ENCODE measurements around the gene B4GALT1.

B4GALT1 gene

DNA sequence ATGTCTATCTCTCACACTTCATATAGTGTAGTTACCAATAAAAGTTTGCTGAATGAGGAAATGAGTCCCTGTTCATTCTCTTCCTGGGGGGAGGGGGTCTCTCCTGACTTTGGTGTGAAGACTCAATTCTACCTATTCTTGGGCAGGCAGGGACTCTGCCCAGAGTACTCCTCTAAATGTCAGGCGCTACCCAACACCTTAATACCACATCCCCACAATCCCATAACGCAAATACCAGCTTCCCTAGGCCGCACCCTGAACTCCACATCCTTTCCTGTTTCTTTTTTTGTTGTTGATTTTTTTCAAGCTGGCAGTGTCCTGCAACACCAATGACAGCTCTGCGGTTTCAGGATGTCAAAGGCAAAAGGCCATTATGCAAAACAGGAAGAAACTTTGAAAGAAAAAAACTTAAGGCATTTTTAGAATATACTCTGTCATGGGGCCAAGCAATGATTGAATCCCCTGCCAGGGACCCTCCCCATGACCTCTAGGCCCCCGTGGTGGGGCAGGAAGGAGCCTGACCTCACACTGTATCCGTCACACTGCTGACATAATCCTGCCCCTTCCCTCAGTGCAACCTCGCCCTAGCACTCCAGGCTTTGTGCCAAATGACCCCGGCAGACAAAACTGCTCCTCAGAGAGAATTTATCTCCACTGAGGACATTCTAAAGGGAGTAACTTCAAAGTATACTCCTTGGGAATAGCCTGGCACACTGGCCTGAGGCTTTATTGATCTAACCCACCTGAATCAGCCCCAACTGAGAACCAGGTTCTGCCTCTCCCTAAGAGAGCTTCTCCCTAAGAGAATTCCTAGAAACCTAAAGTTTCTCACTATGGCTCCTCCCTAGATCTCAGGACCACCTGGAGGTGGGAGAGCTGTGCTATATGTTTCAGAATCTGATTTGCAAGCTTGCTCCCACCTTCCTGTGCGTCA lies 8.0 kb downstream of the B4GALT1 start:
- Histone ChIP-seq H3K27ac (ENCODE audit: low read depth, low read length) (no peak overlapping the region), H3K4me1 (ENCODE audit: insufficient read depth, low read length) (peaks cover 52% of the 10 kb centered on the region), H3K36me3 (ENCODE audit: insufficient read depth, low read length) (no peaks in the 10 kb centered on the region), H3K4me3 (ENCODE audit: low read length) (no peak overlapping the region), H3K9me3 (ENCODE audit: insufficient read depth, low read depth, low read length) (no peaks in the 10 kb centered on the region), H3K27me3 (ENCODE audit: insufficient read depth, low read length) (no peaks in the 10 kb centered on the region), H3K9ac (ENCODE audit: low read depth, low read length) (no peak overlapping the region)
- 65% methylated on average over 9 of the region's 9 CpGs for WGBS

GRCh38 chr9:33157960-33158842 lies 8.9 kb downstream of the B4GALT1 start:
- no peak overlapping the region for H3K4me3 ChIP-seq (ENCODE audit: low read length)
- no peak overlapping the region for H3K9ac ChIP-seq (ENCODE audit: low read depth, low read length)
- no peaks in the 10 kb centered on the region for H3K9me3 ChIP-seq (ENCODE audit: insufficient read depth, low read depth, low read length)
- 67% methylated on average over 5 of the region's 6 CpGs for WGBS
- peaks cover 52% of the 10 kb centered on the region for H3K4me1 ChIP-seq (ENCODE audit: insufficient read depth, low read length)
- H3K36me3 ChIP-seq (ENCODE audit: insufficient read depth, low read length) = no peaks in the 10 kb centered on the region
- H3K27ac ChIP-seq (ENCODE audit: low read depth, low read length) = no peak overlapping the region
- H3K27me3 ChIP-seq (ENCODE audit: insufficient read depth, low read length) = no peaks in the 10 kb centered on the region

GRCh38 chr9:33155393-33155792 lies 11.7 kb downstream of the B4GALT1 start:
- Histone ChIP-seq H3K27ac (ENCODE audit: low read depth, low read length) (no peak overlapping the region), H3K27me3 (ENCODE audit: insufficient read depth, low read length) (no peaks in the 10 kb centered on the region), H3K4me1 (ENCODE audit: insufficient read depth, low read length) (peaks cover 31% of the 10 kb centered on the region), H3K4me3 (ENCODE audit: low read length) (no peak overlapping the region), H3K9me3 (ENCODE audit: insufficient read depth, low read depth, low read length) (no peaks in the 10 kb centered on the region), H3K36me3 (ENCODE audit: insufficient read depth, low read length) (no peaks in the 10 kb centered on the region), H3K9ac (ENCODE audit: low read depth, low read length) (no peak overlapping the region)
- WGBS = 90% methylated on average over 4 of the region's 4 CpGs

DNA sequence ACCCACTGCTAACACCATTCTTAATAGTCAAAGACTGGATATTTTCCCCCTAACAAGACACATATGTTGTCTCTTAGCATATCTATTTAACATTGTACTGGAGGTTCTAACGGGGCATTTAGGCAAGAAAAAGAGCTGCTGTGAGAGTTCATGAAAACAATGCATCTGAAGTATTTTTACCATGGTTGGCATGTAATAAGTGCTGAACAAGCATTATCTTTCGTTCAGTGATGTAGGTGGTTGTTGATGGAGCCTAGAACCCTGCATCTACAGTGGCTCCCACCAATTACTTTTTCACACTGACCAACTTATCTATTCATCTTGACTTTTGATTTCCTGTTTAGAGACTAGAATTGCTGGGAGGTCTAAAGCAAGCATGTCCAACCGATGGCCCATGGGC lies 12.8 kb downstream of the B4GALT1 start:
- no peak overlapping the region for H3K9ac ChIP-seq (ENCODE audit: low read depth, low read length)
- no peaks in the 10 kb centered on the region for H3K27me3 ChIP-seq (ENCODE audit: insufficient read depth, low read length)
- H3K9me3 ChIP-seq (ENCODE audit: insufficient read depth, low read depth, low read length) = no peaks in the 10 kb centered on the region
- H3K4me3 ChIP-seq (ENCODE audit: low read length) = no peak overlapping the region
- no peak overlapping the region for H3K27ac ChIP-seq (ENCODE audit: low read depth, low read length)
- WGBS = 62% methylated on average over 3 of the region's 3 CpGs
- H3K36me3 ChIP-seq (ENCODE audit: insufficient read depth, low read length) = no peaks in the 10 kb centered on the region
- H3K4me1 ChIP-seq (ENCODE audit: insufficient read depth, low read length) = peaks cover 21% of the 10 kb centered on the region

- WGBS = 97% methylated on average over 2 of the region's 5 CpGs
- no peak overlapping the region for H3K4me3 ChIP-seq (ENCODE audit: low read length)
Observed at GRCh38 chr9:33153666-33154065, 13.5 kb downstream of the B4GALT1 start.

GRCh38 chr9:33153001-33153400 lies 14.1 kb downstream of the B4GALT1 start:
- peaks cover 8% of the 10 kb centered on the region for H3K4me1 ChIP-seq (ENCODE audit: insufficient read depth, low read length)
- no peak overlapping the region for H3K4me3 ChIP-seq (ENCODE audit: low read length)
- H3K27ac ChIP-seq (ENCODE audit: low read depth, low read length) = no peak overlapping the region
- H3K9ac ChIP-seq (ENCODE audit: low read depth, low read length) = no peak overlapping the region
- no peaks in the 10 kb centered on the region for H3K36me3 ChIP-seq (ENCODE audit: insufficient read depth, low read length)
- H3K27me3 ChIP-seq (ENCODE audit: insufficient read depth, low read length) = no peaks in the 10 kb centered on the region
- H3K9me3 ChIP-seq (ENCODE audit: insufficient read depth, low read depth, low read length) = no peaks in the 10 kb centered on the region
- WGBS = 86% methylated on average over 1 of the region's 2 CpGs

More at GRCh38 chr9:33153666-33154065, 13.5 kb downstream of the B4GALT1 start:
- peaks cover 14% of the 10 kb centered on the region for H3K4me1 ChIP-seq (ENCODE audit: insufficient read depth, low read length)
- H3K9ac ChIP-seq (ENCODE audit: low read depth, low read length) = no peak overlapping the region
- no peaks in the 10 kb centered on the region for H3K36me3 ChIP-seq (ENCODE audit: insufficient read depth, low read length)
- no peaks in the 10 kb centered on the region for H3K9me3 ChIP-seq (ENCODE audit: insufficient read depth, low read depth, low read length)
- no peak overlapping the region for H3K27ac ChIP-seq (ENCODE audit: low read depth, low read length)
- no peaks in the 10 kb centered on the region for H3K27me3 ChIP-seq (ENCODE audit: insufficient read depth, low read length)

- no peak overlapping the region for H3K9ac ChIP-seq (ENCODE audit: low read depth, low read length)
- WGBS = 94% methylated on average over 1 of the region's 2 CpGs
- no peaks in the 10 kb centered on the region for H3K9me3 ChIP-seq (ENCODE audit: insufficient read depth, low read depth, low read length)
- H3K27me3 ChIP-seq (ENCODE audit: insufficient read depth, low read length) = no peaks in the 10 kb centered on the region
- no peak overlapping the region for H3K4me3 ChIP-seq (ENCODE audit: low read length)
- no peaks in the 10 kb centered on the region for H3K4me1 ChIP-seq (ENCODE audit: insufficient read depth, low read length)
- no peak overlapping the region for H3K27ac ChIP-seq (ENCODE audit: low read depth, low read length)
- no peaks in the 10 kb centered on the region for H3K36me3 ChIP-seq (ENCODE audit: insufficient read depth, low read length)
Observed at GRCh38 chr9:33151601-33152000, 15.5 kb downstream of the B4GALT1 start.

DNA sequence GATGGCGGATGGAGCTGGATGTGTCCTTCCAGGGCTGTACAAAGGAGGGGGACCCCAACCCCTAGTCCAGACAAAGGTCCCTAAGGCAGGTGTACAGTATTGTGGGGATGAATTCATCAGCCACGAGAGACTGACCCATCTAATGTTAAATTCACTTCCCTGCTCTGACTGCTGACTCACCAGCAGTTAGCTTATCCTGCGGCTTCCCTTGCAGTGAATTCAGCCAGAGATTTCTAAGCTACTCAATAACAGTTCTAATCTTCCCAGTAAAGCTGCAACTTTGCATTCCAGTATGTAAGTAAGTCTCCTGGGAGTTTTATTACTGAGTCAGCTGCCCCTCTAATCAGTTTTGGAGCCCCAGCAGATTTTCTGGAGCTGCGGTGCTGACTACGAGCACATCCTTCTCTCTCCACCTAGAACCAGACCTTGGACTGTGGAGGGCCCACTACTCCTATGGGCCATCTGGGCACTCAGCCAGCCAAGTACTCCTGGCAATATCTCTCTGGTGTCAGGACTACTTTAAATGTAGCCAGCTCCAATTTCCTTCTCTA lies 16.1 kb downstream of the B4GALT1 start:
- no peaks in the 10 kb centered on the region for H3K27me3 ChIP-seq (ENCODE audit: insufficient read depth, low read length)
- 76% methylated on average over 5 of the region's 5 CpGs for WGBS

DNA sequence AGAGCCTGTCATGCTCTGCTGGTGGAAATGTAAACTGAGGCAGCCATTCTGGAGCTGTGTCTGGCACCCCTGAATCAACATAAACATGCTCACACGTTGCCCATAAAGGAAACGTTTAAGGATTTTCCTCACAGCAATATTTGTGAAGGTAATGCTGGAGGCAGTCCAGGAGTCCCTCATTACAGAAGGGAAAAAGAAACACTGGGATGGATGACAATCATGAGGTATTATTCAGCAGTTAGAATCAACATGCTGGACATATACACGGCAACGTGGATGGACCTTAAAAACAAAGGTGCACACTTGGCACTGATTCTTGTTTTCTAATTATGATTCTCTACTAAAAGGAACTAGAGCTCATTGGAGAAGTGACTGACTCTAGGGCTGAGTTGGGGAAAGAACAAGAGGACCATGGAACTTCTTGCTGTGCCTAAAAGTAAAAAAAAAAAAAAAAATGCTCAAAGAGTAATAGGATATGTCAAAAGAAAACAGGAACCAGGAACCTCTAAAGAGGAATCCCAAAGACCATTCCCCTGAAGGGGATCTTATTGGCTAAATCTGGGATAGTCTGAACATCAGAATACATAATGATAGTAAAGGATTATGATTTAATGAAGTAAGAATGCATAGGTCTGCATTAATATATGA lies 18.6 kb downstream of the B4GALT1 start:
- no peaks in the 10 kb centered on the region for H3K36me3 ChIP-seq (ENCODE audit: insufficient read depth, low read length)
- no peak overlapping the region for H3K9ac ChIP-seq (ENCODE audit: low read depth, low read length)
- 97% methylated on average over 4 of the region's 4 CpGs for WGBS
- no peak overlapping the region for H3K27ac ChIP-seq (ENCODE audit: low read depth, low read length)
- H3K4me1 ChIP-seq (ENCODE audit: insufficient read depth, low read length) = no peaks in the 10 kb centered on the region
- no peaks in the 10 kb centered on the region for H3K27me3 ChIP-seq (ENCODE audit: insufficient read depth, low read length)
- no peaks in the 10 kb centered on the region for H3K9me3 ChIP-seq (ENCODE audit: insufficient read depth, low read depth, low read length)
- H3K4me3 ChIP-seq (ENCODE audit: low read length) = no peak overlapping the region

More for the DNA sequence above, 16.1 kb downstream of the B4GALT1 start:
- Histone ChIP-seq H3K9me3 (ENCODE audit: insufficient read depth, low read depth, low read length) (no peaks in the 10 kb centered on the region), H3K4me1 (ENCODE audit: insufficient read depth, low read length) (no peaks in the 10 kb centered on the region), H3K4me3 (ENCODE audit: low read length) (no peak overlapping the region), H3K27ac (ENCODE audit: low read depth, low read length) (no peak overlapping the region), H3K9ac (ENCODE audit: low read depth, low read length) (no peak overlapping the region), H3K36me3 (ENCODE audit: insufficient read depth, low read length) (no peaks in the 10 kb centered on the region)

DNA sequence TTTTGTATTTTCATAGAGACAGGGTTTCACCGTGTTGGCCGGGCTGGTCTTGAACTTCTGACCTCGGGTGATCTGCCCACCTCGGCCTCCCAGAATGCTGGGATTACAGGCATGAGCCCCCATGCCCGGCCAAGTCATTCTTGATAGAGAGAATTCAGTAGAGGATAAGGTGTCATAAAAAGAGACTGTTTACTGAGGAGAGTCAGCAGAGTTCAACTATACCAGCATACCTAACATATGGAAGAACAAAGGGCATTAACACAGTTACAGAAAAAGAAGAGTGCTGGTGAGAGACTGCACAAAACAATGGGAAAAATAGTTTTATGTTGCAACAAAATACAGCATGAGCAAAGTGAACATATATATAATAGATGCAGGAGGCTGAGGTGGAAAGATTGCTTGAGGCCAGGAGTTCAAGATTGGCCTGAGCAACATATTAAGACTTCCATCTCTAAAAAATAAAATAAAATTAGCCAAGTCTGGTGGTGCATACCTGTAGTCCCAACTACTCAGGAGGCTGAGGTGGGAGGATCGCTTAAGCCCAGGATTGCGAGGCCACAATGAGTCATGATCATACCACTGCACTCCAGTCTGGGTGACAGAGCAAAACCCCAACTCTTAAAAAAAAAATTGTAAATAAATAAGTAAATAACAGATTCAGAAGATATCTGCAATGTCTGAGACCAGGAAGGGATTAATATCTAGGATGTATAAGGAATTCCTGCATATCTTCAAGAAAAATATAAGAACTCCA lies 19.5 kb downstream of the B4GALT1 start:
- 93% methylated on average over 7 of the region's 7 CpGs for WGBS
- no peak overlapping the region for H3K9ac ChIP-seq (ENCODE audit: low read depth, low read length)

More for the DNA sequence above, 19.5 kb downstream of the B4GALT1 start:
- H3K4me1 ChIP-seq (ENCODE audit: insufficient read depth, low read length) = no peaks in the 10 kb centered on the region
- H3K4me3 ChIP-seq (ENCODE audit: low read length) = no peak overlapping the region
- no peak overlapping the region for H3K27ac ChIP-seq (ENCODE audit: low read depth, low read length)
- H3K36me3 ChIP-seq (ENCODE audit: insufficient read depth, low read length) = no peaks in the 10 kb centered on the region
- H3K9me3 ChIP-seq (ENCODE audit: insufficient read depth, low read depth, low read length) = no peaks in the 10 kb centered on the region
- H3K27me3 ChIP-seq (ENCODE audit: insufficient read depth, low read length) = no peaks in the 10 kb centered on the region
